NT2/D1 (cell line): ENCODE data around the gene PPP3CA.

Source experiments
- SUZ12 ChIP-seq: IDR thresholded peaks from 2 replicates; pipeline ENCODE4 v1.6.1; 2011; ENCODE audit not compliant: insufficient read length, insufficient read depth; ENCODE audit errors: extremely low read depth
- YY1 ChIP-seq: IDR thresholded peaks from 2 replicates; pipeline ENCODE4 v1.6.1; 2011; ENCODE audit not compliant: insufficient read length, insufficient read depth
- ZNF274 ChIP-seq: IDR thresholded peaks from 2 replicates; pipeline ENCODE4 v1.6.1; 2011; ENCODE audit warnings: mild to moderate bottlenecking, low read depth, low read length

- TF ChIP-seq YY1: no peak
- TF ChIP-seq SUZ12: no peak
- no peak for TF ChIP-seq ZNF274
Measured at GRCh38 chr4:101103381-101104142, 243.8 kb downstream of the PPP3CA start.
